Fibroblast of pulmonary artery (primary cell): ENCODE measurements around the gene CA4.
"Not testable (repeated sequence)": the region's sequence is repeated elsewhere in the genome, so short reads cannot be mapped to it uniquely, and the experiment has no call there.

Experiments used
- DNase-seq: peaks from one replicate; pipeline ENCODE4 v3.0.0-alpha.2; 2010; ENCODE audit warnings: low read depth
- H3K4me3 ChIP-seq: replicated peaks from 2 replicates; pipeline ENCODE4 v1.5.1; 2011; ENCODE audit warnings: low read depth, mild to moderate bottlenecking, control low read depth, low read length, moderate library complexity
- TF ChIP-seq, protein P1 (sequence below): IDR thresholded peaks from 2 replicates; pipeline ENCODE4 v1.5.1; 2011; ENCODE audit warnings: mild to moderate bottlenecking, control low read depth, low read length, inconsistent platforms; ENCODE audit errors: missing control alignments

CA4 gene

DNA sequence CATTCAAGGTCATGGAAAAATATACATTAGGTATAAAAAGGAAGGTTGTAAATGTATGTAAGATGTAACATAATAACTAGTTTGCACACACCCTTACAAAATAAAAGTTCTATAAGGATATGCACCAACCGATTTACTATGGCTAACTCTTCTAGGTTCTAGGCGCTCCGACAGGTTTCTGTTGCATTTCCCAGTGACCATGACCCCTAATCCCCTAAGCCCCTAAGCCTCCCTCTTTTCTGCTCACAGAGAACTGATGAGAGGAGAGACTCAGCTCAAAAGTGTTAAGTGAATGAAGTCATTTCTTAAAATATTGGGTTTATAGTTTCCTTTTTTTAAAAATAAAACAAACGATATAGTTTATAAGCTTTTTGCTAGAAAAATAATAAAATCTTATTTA is 41.1 kb upstream of the CA4 start:
- TF ChIP-seq, protein P1, sequence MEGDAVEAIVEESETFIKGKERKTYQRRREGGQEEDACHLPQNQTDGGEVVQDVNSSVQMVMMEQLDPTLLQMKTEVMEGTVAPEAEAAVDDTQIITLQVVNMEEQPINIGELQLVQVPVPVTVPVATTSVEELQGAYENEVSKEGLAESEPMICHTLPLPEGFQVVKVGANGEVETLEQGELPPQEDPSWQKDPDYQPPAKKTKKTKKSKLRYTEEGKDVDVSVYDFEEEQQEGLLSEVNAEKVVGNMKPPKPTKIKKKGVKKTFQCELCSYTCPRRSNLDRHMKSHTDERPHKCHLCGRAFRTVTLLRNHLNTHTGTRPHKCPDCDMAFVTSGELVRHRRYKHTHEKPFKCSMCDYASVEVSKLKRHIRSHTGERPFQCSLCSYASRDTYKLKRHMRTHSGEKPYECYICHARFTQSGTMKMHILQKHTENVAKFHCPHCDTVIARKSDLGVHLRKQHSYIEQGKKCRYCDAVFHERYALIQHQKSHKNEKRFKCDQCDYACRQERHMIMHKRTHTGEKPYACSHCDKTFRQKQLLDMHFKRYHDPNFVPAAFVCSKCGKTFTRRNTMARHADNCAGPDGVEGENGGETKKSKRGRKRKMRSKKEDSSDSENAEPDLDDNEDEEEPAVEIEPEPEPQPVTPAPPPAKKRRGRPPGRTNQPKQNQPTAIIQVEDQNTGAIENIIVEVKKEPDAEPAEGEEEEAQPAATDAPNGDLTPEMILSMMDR: no peak
- no peak for DNase-seq
- H3K4me3 ChIP-seq: no peak overlapping the region

DNA sequence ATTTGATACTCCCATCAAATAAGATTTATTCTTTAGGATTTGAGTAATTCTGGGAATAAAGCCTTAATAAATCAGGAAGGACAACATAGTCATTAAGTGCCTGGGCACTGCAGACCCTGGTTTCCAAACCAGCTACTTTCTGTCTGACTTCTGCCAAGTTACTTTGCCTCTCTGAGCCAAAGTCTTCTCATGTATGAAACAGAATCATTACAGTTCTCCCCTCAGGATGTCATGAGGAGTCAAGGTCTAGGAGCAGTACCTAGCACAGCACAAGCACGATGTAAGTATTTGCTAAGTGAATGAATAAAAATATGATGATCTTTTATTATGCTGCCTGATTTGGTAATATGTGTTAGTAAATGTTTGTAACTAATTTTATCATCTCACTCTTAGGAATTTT is 40.6 kb upstream of the CA4 start:
- no peak overlapping the region for H3K4me3 ChIP-seq
- DNase-seq: no peak
- TF ChIP-seq, protein P1: no peak

DNA sequence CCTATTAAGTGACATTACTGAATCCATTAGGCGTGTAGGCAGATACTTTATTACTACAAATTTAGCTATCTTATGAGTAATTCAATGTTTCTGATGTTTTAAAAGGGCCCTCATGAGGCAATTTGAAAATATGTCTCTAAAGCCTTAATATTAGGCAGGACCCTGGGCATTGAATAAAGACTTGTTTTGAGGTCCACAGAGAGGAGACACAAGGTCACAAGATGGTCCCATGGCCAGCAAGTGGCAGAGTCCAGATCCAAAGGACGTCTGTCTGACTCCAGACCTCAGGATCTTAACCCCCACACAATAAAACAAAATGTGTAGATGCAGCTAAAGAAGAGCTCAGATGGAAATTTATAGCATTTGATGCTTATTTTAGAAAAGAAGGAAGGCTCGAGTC is 39.2 kb upstream of the CA4 start:
- TF ChIP-seq, protein P1: no peak
- DNase-seq: no peak
- no peak overlapping the region for H3K4me3 ChIP-seq

DNA sequence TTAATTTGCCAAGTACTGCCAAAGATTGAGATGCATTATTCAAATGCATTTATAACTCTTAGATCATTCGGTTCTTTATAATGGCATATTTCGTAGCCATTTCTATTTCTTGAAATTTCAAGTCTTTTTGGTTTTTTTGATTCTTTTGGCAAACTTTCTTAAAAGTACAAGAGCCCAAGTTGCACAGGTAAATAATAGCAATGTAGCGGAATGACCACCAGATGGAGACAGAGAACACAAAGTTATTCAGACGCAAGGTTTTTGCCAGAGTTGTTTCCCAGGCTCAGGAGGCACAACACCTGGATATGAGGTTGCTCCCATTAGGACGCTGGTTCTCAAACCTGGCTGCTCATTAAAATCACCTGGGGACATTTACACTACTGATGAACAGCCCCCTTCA is 38.1 kb upstream of the CA4 start:
- DNase-seq, H3K4me3 ChIP-seq: not testable (repeated sequence)

DNA sequence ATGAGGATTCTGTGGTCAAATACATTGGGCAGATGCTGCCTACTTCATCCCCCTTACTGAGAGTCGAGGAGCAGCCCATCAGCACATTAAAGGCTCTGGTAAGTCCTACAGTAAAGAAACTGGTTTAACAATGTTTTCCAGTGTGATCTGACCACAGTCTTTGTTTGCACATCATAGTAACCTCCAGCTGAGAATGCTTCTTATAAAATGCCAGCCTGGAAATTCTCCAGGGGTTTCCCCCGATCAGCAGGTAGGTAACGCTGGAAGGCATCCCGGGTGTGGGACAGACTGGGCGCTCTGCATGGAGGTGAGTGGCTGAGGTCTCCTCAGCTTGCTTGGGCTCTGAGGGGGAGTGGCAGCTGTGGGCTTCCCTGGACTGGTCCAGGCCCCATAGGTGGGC is 34.4 kb upstream of the CA4 start:
- not testable (repeated sequence) for H3K4me3 ChIP-seq, DNase-seq

DNA sequence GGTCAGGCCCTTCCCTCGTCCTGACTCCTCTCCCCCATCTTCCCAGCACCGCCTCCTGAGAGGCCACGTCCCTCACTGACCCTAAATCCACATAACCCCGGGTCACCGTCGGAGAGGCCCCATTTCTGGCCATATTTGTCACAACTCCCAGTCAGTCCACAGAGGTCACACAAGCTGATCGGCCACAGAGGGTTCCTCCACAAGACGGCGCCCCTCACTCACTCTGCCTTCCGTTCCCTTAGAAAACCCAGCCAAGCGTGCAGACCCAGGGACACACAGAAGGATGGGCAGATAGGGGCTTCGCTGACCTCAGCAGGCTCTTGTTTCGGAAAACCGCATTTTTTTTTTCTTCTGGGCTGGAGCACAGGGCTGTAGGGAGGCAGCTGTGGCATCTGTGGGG is 33.6 kb upstream of the CA4 start:
- H3K4me3 ChIP-seq: not testable (repeated sequence)

DNA sequence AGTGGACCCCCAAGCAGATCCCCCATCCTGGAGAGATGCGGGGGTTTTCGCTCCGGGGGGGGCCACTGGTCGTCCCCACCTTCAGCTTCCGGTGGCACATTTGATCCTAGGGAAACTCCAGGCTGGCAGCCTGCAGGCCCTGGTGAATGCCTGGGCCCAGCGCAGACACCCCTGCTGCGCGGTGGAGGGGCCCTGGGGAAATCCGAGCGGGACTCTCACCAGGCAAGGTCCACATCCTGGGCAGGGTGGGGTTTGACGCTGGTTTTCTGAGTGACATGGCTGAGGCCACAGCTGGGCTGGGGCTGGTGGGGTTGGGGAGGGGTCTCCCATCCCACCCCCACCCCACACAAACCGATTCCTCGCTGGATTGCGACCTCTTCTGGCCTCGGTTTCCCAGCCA is 30.6 kb upstream of the CA4 start:
- H3K4me3 ChIP-seq: not testable (repeated sequence)

More for the DNA sequence above, 33.6 kb upstream of the CA4 start:
- DNase-seq: not testable (repeated sequence)

DNA sequence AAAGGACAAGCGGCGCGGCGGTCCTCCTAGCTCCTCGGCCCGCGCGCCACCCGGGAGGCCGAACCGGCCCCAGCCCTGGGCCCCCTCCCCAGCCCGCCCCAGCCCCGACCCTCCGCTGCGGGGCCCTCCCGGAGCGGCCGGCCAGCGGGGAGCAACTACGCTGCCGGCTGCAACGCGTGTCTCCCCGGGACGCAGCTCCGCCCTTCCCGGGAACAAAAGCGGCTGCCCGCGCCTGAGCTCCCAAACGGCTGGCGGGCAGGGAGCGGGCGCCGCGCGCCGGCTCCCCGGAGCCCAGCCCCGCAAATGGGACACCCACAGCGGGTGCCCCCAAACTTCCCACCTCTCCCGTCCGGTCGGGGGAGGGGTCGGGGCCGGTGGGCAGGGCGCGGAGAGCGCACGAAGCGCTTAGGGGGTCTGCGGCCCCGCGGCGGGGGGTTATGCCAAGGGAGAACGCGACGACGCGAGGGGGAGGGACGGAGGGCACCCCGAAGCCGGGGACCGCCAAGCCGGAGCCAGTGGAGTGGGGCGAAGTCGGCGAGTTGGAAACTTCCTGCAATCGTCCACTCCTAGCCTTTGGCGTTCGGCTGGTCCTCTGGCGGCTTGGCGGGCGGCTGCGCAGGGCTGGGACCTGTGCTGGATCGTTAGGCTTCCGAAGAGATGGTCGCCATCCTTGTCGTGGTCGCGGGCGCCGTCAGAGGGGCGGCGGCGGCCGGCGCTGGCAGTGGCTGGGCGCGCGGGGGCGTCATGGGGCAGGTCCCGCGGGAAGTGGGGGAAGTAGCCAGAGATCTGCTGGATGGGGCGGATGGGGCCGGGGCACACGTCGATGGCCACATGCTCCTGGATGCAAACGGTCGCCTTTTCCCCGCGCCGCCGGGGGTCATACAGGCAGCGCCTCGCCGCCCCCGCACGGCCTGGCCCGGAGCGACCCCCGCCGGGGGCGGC is 29.7 kb upstream of the CA4 start:
- not testable (repeated sequence) for H3K4me3 ChIP-seq, DNase-seq

More for the DNA sequence above, 30.6 kb upstream of the CA4 start:
- not testable (repeated sequence) for DNase-seq

DNA sequence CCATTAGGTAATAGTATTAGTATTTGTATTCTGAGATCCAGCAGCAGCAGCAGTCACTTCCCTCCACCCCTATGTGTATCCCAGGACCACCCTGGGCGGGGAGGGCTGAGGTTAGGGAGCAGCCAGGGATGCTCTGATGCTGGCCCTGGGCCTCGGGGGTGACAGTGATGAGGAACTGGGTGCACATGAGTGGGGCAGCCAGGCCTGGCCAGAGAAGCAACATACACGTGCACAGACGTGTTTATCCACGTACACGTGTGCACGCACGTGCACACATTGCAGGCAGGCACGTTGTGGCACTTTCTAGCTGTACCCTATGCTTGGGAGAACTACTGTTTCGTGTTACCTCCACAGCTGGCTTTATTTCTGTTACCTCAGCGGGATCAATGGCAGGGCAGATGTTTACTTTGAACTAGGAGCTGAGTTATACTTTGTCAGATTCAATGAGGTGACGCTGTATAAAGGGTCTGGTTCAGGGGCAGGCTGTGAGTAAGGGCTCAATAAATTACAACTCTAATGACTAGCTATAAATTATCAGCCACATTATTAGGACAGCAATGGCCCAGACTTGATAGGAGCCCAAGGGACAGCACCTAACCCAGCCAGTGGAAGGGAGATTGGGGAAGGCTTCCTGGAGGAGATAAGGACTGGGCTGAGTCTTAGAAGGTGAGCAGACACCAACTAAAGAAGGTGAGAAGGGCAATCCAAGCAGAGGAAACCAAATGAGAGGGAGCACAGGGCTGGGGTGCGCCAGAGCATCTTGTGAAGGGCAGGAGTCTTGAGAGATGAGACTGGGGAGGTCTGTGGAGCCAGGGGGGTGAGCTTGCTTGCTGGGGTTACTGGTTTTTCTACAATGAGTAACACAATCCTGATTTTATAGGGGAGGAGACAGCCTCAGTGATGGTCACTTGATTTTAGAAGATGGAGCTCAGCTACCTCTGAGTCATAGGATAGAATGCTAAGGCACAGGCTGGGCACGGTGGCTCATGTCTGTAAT is 22.4 kb upstream of the CA4 start:
- no peak for DNase-seq
- no peak overlapping the region for H3K4me3 ChIP-seq
- TF ChIP-seq, protein P1: no peak
